AG04450 (cell line): ENCODE data around the gene EXOC7. TPM values are rescaled to one million over a fixed set of nuclear protein-coding genes. Genes with fewer than 3 reads are reported as not detected.
"Not testable (repeated sequence)": the region's sequence is repeated elsewhere in the genome, so short reads cannot be mapped to it uniquely, and the experiment has no call there.

Experiments
- CTCF ChIA-PET: fragments of 300-600, 350-600 bp; formaldehyde crosslinking; extraction: SDS; loops from one replicate; lab custom pipeline; 2022; ENCODE audit warnings: antibody characterized with exemption, inconsistent platforms; lab: Charles Lee
- POLR2A ChIA-PET: fragments of 350-600 bp; formaldehyde crosslinking; extraction: SDS; loops from one replicate; lab custom pipeline; 2021; ENCODE audit warnings: antibody characterized with exemption, inconsistent platforms; lab: Yijun Ruan, JAX
- DNase-seq: peaks from one replicate; pipeline ENCODE4 v3.0.0-alpha.2; 2011; ENCODE audit warnings: low read depth, low spot score
- H3K27ac ChIP-seq: one replicate; pipeline ENCODE4 v1.5.1; 2012; ENCODE audit warnings: low read depth, low read length, control low read depth
- H3K27me3 ChIP-seq: one replicate; pipeline ENCODE4 v1.6.0; 2012; ENCODE audit warnings: low read length; ENCODE audit not compliant: control insufficient read depth, insufficient read depth
- H3K4me3 ChIP-seq: 2 replicates; pipeline ENCODE4 v1.5.1; 2011; ENCODE audit warnings: mild to moderate bottlenecking, low read depth, low read length, control low read depth
- H3K9me3 ChIP-seq: 2 replicates; pipeline ENCODE4 v1.5.1; 2012; ENCODE audit warnings: low read length; ENCODE audit not compliant: control insufficient read depth, insufficient read depth
- CTCF ChIP-seq: IDR thresholded peaks from 2 replicates; pipeline ENCODE4 v1.5.1; 2011; ENCODE audit warnings: low read depth, low read length, control low read depth, inconsistent platforms
- polyA plus RNA-seq: library from polyadenylated mRNA; depleted of rRNA; stranded (reverse); fragments of >200 nt; gene quantifications from 2 replicates; pipeline ENCODE4 v1.2.3, GENCODE V29; 2011

Gene EXOC7
- polyA plus RNA-seq, 1 experiment: 97.6 TPM

GRCh38 chr17:76048025-76048605 lies 55.5 kb downstream of the EXOC7 start:
- no peak for TF ChIP-seq CTCF
- CTCF ChIA-PET: interaction anchor here (3.6 kb wide), 1 partner anchor 34 kb away, joined by 11 read pairs; no protein-coding TSS in a partner anchor

GRCh38 chr17:76046064-76046463 lies 57.5 kb downstream of the EXOC7 start:
- ChIA-PET CTCF (interaction anchor here (0.6 to 3.6 kb wide), 2 partner anchors 32 to 253 kb away, joined by 4 to 11 read pairs; no protein-coding TSS in a partner anchor), POLR2A (interaction anchor here (0.6 kb wide), 1 partner anchor 219 kb away, joined by 3 read pairs; no protein-coding TSS in a partner anchor)
- Histone ChIP-seq H3K27me3 (no peaks in the 10 kb centered on the region), H3K4me3 (no peak overlapping the region), H3K27ac (no peak overlapping the region), H3K9me3 (no peaks in the 10 kb centered on the region)
- no peak for DNase-seq
- no peak for TF ChIP-seq CTCF

More at GRCh38 chr17:76048025-76048605, 55.5 kb downstream of the EXOC7 start:
- Histone ChIP-seq H3K4me3 (no peak overlapping the region), H3K27ac (no peak overlapping the region), H3K27me3 (no peaks in the 10 kb centered on the region), H3K9me3 (no peaks in the 10 kb centered on the region)
- POLR2A ChIA-PET: no interaction called here
- DNase-seq: no peak

GRCh38 chr17:76044475-76045007 lies 59.0 kb downstream of the EXOC7 start:
- H3K9me3 ChIP-seq, DNase-seq, H3K4me3 ChIP-seq, H3K27ac ChIP-seq, CTCF ChIA-PET, H3K27me3 ChIP-seq: not testable (repeated sequence)
- POLR2A ChIA-PET: interaction anchor here (0.7 kb wide), 1 partner anchor 31 kb away, joined by 3 read pairs; no protein-coding TSS in a partner anchor

- H3K4me3 ChIP-seq, H3K27ac ChIP-seq, DNase-seq, POLR2A ChIA-PET, H3K9me3 ChIP-seq, H3K27me3 ChIP-seq: not testable (repeated sequence)
- CTCF ChIA-PET: interaction anchor here (1.4 kb wide), 1 partner anchor 29 kb away, joined by 7 read pairs; no protein-coding TSS in a partner anchor
Observed at GRCh38 chr17:76042868-76043267, 60.7 kb downstream of the EXOC7 start.

- no peaks in the 10 kb centered on the region for H3K9me3 ChIP-seq
- no peaks in the 10 kb centered on the region for H3K27me3 ChIP-seq
- no peak for TF ChIP-seq CTCF
- DNase-seq: no peak
- H3K27ac ChIP-seq: no peak overlapping the region
- no peak overlapping the region for H3K4me3 ChIP-seq
- CTCF ChIA-PET: no interaction called here
- POLR2A ChIA-PET: no interaction called here
Observed at GRCh38 chr17:76040376-76040775, 63.2 kb downstream of the EXOC7 start.

- H3K27me3 ChIP-seq: no peaks in the 10 kb centered on the region
- H3K27ac ChIP-seq: no peak overlapping the region
- no peak for DNase-seq
- no peak for TF ChIP-seq CTCF
- ChIA-PET POLR2A (no interaction called here), CTCF (interaction anchor here (1.0 to 2.6 kb wide), 2 partner anchors 25 to 39 kb away, joined by 3 to 9 read pairs; partner anchors contain the start of gene CDK3)
- H3K9me3 ChIP-seq: no peaks in the 10 kb centered on the region
- H3K4me3 ChIP-seq: no peak overlapping the region
Observed at GRCh38 chr17:76039121-76039520, 64.5 kb downstream of the EXOC7 start.
